SKM-1 (cell line): Measurements from ENCODE around the gene GOLGA6L6.
"Not testable (repeated sequence)": the region's sequence is repeated elsewhere in the genome, so short reads cannot be mapped to it uniquely, and the experiment has no call there.

Experiments used
- DNase-seq: peaks from one replicate; lab custom pipeline; 2025; ENCODE audit not compliant: unreplicated experiment; lab: John Stamatoyannopoulos, UW

Gene GOLGA6L6

GRCh38 chr15:20541700-20542099 is at the start of gene GOLGA6L6:
Gene GOLGA6L6 (minus strand): TSS chr15:20541800. CDS start chr15:20541709, 91 bp downstream.
- DNase-seq = not testable (repeated sequence)

GRCh38 chr15:20590069-20590468 is 48.5 kb upstream of the GOLGA6L6 start:
- DNase-seq = not testable (repeated sequence)

GRCh38 chr15:20586821-20587220 is 45.2 kb upstream of the GOLGA6L6 start:
- DNase-seq = not testable (repeated sequence)

GRCh38 chr15:20582726-20583115 is 41.1 kb upstream of the GOLGA6L6 start:
- not testable (repeated sequence) for DNase-seq

- DNase-seq = not testable (repeated sequence)
Observed at GRCh38 chr15:20582109-20582725, 40.6 kb upstream of the GOLGA6L6 start.

- DNase-seq = not testable (repeated sequence)
Observed at GRCh38 chr15:20581261-20582108, 39.9 kb upstream of the GOLGA6L6 start.

- not testable (repeated sequence) for DNase-seq
Observed at GRCh38 chr15:20579662-20580061, 38.1 kb upstream of the GOLGA6L6 start.

- DNase-seq = not testable (repeated sequence)
Observed at GRCh38 chr15:20551289-20551688, 9.7 kb upstream of the GOLGA6L6 start.

GRCh38 chr15:20505926-20506658 is 35.5 kb downstream of the GOLGA6L6 start:
- not testable (repeated sequence) for DNase-seq

GRCh38 chr15:20502839-20503238 is 38.8 kb downstream of the GOLGA6L6 start:
- DNase-seq = not testable (repeated sequence)

GRCh38 chr15:20501512-20502222 is 39.9 kb downstream of the GOLGA6L6 start:
- not testable (repeated sequence) for DNase-seq

GRCh38 chr15:20497781-20498180 is 43.8 kb downstream of the GOLGA6L6 start:
- DNase-seq = not testable (repeated sequence)

GRCh38 chr15:20493035-20493434 is 48.6 kb downstream of the GOLGA6L6 start:
- DNase-seq = not testable (repeated sequence)

GRCh38 chr15:20492598-20492997 is 49.0 kb downstream of the GOLGA6L6 start:
- not testable (repeated sequence) for DNase-seq

GRCh38 chr15:20489320-20489719 is 52.3 kb downstream of the GOLGA6L6 start:
- DNase-seq = not testable (repeated sequence)
